HG03354 (cell line): ENCODE data around the gene DDX25.
"Not testable (repeated sequence)": the region's sequence is repeated elsewhere in the genome, so short reads cannot be mapped to it uniquely, and the experiment has no call there.

Experiments used
- ATAC-seq: cut with Tn5 transposase; IDR thresholded peaks from one replicate; pipeline ENCODE4 v1.9.1; 2021; ENCODE audit warnings: mild to moderate bottlenecking; ENCODE audit not compliant: unreplicated experiment, poor library complexity, severe bottlenecking

Gene DDX25

GRCh38 chr11:125902927-125903710, 1.2 kb upstream of the DDX25 start, which contains the start of gene PUS3:
Gene PUS3, minus strand, starts transcription at chr11:125903206. Its CDS starts 6,922 bp downstream, at chr11:125896284.
- peak; percentile 98 for ATAC-seq

DNA sequence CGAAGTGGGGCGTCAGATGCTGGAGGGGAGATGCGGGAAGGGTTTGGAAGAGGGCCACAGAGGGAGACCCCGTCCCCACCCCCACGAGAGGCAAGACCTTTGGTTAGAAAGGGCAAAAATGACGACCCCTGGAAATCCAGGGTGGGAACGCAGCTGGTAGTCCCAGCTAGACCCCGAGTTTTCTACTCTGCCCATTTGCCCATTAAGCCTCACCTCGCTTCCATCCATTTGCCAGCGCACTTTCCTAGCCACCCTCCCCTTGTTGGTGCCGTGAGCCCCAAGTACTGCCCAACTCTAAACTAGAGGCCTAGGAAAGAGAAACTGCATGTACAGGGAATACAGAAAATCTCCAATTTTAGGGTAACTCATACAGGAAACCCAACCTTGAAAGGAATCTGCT, 370 bp downstream of the DDX25 start:
- ATAC-seq: no peak

DNA sequence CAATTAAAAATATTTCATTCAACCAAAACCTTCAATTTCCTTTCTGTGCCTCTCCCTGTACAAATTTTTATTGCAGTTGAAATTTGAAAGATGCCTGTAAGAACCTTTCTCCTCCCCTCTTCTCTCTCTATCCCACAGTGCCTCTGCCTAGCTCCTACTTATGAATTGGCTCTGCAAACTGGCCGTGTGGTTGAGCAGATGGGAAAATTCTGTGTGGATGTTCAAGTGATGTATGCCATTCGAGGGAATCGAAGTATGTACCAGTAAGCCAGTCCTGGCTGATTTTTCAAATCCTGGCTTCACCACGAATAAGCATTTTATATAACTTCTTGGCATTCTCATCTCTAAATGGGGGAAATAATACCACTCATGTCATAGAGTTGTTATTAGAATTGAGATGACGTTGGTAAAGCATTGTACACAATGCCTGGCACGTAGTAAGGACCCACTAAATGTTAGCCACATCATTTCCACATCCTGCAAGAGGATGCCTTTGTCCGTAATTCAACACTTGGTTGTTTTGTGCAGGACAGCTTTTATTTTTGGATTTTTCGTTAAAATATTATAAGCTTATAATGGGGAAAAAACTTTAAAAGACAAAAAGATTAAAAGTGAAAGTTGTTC, 6.0 kb downstream of the DDX25 start:
- no peak for ATAC-seq

DNA sequence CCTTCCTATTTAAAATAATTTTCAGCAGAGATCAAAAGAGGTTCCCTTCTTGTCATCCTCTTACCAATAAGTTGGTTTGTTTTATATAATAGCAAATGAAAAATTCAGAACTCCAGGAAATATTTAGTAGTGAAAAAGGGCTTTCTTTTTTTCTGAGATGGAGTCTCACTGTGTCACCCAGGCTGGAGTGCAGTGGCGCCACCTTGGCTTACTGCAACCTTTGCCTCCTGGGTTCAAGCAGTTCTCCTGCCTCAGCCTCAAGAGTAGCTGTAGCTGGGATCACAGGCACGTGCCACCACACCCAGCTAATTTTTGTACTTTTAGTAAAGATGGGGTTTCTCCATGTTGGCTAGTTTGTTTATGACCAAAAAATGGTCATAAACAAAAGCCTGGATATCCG, 10.3 kb downstream of the DDX25 start:
- not testable (repeated sequence) for ATAC-seq

GRCh38 chr11:125916683-125917347, 12.5 kb downstream of the DDX25 start:
- ATAC-seq: no peak

GRCh38 chr11:125918140-125918840, 14.0 kb downstream of the DDX25 start:
- ATAC-seq: no peak

- no peak for ATAC-seq
These were observed 16.7 kb downstream of the DDX25 start for GRCh38 chr11:125921042-125921441.

- no peak for ATAC-seq
These were observed 17.8 kb downstream of the DDX25 start for GRCh38 chr11:125922156-125922555.

GRCh38 chr11:125923012-125923579, 18.8 kb downstream of the DDX25 start:
- peak; percentile 87 for ATAC-seq

DNA sequence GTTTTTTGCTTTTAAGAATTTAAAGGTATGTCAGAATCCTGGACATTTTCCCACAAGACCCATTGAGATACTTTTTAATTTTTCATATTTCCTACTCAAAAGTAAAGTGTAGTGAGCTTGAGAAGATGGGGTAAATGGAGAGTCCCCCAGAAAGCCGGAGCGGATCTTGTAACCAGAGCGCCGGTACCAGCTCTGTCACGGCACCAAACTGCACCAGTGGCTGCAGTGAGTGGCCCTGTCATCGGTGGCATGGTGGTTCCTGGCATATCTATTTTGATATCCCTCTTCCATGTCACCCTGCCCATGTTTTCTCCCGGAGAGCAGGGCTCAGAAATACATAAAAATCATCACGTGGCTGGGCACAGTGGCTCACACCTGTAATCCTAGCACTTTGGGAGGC, 19.3 kb downstream of the DDX25 start:
- ATAC-seq: no peak

GRCh38 chr11:125924384-125925007, 20.2 kb downstream of the DDX25 start:
- ATAC-seq: no peak

DNA sequence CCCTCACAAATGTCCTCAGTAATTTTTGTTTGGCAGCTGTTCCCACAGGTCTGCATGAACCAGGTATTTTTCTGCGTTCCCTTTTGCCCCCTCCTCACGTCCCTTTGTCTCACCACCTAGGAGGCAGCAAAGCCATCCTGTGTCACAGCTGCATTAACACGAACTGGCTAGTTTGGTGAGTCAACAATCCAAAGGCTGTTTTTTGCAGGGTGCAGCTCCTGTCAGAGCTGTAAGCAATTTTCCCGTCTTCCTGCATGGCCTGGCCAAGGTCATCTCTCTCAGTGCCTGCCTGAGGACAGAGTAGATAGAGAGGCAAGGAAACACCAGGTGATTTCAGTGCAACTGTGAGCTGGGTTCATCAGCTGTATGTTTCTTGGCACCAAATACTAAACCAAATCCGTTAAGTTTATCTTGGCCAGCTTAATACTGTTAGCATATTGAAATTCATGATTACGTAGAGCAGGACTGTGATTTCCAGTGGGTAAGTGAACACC, 21.0 kb downstream of the DDX25 start:
- ATAC-seq: no peak

DNA sequence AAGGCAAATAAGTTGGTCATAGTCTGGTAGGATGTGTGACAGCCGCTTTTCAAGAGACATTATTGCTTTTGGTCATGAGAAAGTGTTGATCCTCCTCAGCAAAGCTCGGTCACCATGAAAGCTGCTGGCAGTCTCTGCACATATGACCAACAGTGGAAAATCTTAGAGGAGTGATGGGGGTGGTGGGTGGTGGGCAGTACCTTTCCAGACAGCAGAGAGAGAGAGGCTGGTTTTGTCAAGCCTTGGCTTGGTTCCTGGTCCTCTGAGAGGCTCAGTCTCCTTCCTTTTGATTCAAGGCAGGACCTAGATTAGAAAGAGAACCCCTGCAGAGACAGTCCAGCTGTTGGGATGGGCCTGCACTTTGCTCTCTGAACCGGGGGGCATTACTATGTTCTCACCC, 21.5 kb downstream of the DDX25 start:
- no peak for ATAC-seq

DNA sequence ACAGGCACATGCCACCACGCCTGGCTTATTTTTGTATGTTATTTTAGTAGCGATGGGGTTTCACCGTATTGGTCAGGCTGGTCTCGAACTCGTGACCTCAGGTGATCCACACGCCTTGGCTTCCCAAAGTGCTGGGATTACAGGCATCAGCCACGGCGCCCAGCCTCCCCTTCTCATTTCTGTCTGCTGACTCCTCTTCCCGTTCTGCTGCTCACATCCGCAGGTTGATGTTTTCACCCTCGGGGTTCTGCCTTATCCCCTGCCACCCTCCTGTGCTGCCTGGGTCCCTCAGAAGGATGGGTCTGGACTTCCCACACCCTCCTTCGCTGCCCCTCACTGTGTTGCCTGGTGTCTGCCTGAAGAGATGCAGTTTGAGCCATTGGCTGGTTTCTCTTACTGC, 22.4 kb downstream of the DDX25 start:
- ATAC-seq: no peak

DNA sequence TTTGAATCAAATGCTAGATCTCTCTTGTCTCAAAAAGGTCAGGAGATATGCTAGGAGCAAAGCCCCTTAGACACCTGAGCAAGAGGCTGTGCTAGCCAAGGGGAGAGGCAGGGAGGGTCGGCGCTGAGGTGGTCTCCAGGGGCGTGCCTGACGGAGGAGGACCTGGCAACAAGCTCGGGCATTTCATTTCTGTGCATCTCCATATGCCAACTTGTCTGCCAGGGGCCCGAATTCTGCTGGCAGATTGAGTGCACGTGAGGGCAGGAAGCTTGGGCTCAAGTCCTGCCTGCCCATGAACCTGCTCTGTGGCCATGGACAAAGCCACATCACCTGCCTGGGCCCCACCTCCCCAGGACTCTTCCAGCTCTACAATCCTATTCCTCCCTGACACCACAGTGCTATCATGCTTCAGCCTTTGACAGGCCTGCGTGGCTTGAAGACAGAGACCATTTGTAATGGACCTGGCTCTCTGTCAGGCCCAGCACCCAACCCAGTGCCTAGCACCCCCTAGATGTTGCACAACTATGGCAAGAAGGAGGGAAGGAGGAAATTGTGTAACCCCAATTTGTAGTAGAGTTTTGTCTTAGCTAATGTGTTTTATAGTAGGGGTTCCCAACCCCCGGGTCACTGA, 25.3 kb downstream of the DDX25 start:
- ATAC-seq: no peak

DNA sequence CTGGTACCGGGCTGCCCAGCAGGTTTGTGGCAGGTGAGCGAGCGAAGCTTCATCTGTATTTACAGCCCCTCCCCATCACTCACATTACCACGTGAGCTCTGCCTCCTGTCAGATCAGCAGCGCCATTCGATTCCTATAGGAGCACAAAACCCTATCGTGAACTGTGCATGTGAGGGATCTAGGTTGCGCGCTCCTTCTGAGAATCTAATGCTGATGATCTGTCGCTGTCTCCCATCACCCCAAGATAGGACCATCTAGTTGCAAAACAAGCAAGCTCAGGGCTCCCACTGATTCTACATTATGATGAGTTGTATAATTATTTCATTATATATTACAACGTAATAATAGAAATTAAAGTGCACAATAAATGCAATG, 25.8 kb downstream of the DDX25 start:
- no peak for ATAC-seq

DNA sequence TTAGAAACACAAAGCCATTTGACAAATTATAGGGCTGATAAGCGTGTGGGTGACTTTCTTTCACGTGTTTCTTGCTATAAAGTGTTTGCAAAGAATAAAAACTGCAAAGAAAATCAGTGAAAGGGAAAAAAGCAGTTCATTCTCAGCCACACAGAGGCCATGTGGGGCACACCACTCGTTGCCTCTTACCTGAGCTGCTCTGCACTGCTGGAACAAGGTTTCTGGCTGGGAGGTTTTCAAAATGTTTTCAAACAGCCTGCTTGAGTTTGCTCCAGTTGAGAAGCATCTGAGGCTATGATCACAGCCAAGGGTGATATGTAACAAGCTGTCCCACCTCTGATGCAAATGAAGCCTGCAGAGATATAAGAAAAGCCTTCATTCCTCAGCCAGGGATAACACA, 26.8 kb downstream of the DDX25 start:
- no peak for ATAC-seq

DNA sequence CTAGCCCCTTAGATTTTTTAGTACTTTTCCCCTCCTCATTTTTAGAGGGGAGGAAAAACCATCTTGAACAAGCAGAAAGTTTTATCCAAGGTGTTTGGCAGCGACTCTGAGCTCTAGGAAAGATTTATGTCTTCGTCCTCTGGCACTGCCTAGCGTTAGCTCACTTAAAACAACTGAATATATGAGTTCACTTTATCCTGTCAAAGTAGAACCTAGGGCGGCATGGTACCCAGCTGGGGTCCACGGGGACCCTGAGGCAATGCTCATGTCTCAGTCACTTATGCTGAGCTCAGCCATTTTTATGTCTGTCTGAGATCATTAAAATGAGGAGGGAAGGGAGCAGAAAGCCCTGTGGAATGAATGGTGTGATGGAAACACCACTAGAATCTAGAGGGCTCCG, 27.4 kb downstream of the DDX25 start:
- ATAC-seq: no peak

DNA sequence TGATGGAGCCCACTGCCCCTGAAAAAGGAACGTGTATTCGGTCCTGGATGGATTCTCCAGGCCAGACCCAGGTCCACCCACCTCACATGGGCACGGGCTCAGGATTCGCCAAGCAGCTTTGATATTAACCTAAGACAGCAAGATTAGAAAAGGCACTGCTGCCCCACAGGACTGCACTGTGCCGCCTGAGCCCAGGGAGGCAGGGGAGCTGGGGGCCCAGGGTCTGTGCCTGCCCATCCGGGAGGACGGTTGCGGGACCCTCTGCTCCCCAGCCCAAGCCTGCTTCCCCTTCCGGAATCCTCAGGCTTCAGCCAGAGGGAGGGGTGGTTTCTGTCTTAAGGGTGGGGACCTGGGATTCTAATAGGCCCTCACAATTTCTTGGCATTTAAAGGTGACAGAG, 28.0 kb downstream of the DDX25 start:
- no peak for ATAC-seq
